ENCODE data around the gene SLC51B. TPM values are rescaled to one million over a fixed set of nuclear protein-coding genes. Genes with fewer than 3 reads are reported as not detected.

Gene SLC51B
- polyA plus RNA-seq, 3 donors: not detected

DNA sequence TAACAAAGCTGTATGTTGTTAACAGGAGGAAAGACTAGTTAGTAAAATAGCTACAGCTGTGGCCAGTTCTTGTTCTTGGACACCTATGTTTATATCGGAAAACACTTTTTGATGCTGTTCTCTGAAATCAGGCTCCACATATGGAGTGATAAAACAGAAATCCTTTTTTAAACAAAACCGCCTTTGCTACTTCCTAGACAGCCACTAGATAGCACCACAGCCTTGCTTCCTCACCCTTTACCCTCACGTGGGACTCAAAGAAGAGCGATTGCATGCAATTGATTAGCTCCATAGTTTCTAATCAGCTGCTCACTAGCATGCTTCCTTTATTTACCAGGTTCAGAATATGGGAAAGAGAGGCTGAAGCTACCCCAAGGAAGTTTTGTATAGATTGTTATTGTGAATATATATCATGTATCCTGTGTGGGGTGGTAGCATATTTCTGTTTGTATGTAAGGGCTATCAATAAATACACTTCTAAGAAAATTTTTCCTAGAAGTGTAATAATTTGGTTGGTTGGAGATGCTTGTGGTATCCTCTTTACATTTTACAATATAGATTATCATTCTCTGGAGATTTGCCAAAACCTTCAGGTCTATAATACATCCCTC is 11.4 kb upstream of the SLC51B start:
- H3K9ac ChIP-seq (ENCODE audit: insufficient read depth, low read length, poor library complexity, severe bottlenecking): no peak overlapping the region
- no peak overlapping the region for H3K27ac ChIP-seq (ENCODE audit: low read depth in 1 of 2, low read length in 2 of 2)
- H3K4me1 ChIP-seq (ENCODE audit: control insufficient read depth in 1 of 2, insufficient read depth in 2 of 2, low read length in 2 of 2): peaks cover 10 to 12% of the 10 kb centered on the region in 2 donors
- H4K20me1 ChIP-seq (ENCODE audit: insufficient read depth, low read length): no peaks in the 10 kb centered on the region
- no peak overlapping the region for H3K4me3 Mint-ChIP-seq
- no peak overlapping the region for H3K27ac Mint-ChIP-seq
- H3K36me3 Mint-ChIP-seq: no peaks in the 10 kb centered on the region
- H3K27me3 Mint-ChIP-seq (ENCODE audit: low read depth in 3 of 3): peaks cover 8 to 16% (median 10%) of the 10 kb centered on the region in 3 donors
- H3K9me3 ChIP-seq (replicated peaks in 1 of 2; ENCODE audit: control insufficient read depth in 1 of 2, insufficient read depth in 1 of 2, low read length in 2 of 2): no peaks in the 10 kb centered on the region
- H3K4me3 ChIP-seq (replicated peaks in 1 of 3; ENCODE audit: low read depth in 2 of 3, low read length in 3 of 3): no peak overlapping the region
- WGBS (ENCODE audit: insufficient coverage): 0% methylated on average over 1 of the region's 4 CpGs
- H3K9me3 Mint-ChIP-seq: no peaks in the 10 kb centered on the region
- TF ChIP-seq, protein P1, sequence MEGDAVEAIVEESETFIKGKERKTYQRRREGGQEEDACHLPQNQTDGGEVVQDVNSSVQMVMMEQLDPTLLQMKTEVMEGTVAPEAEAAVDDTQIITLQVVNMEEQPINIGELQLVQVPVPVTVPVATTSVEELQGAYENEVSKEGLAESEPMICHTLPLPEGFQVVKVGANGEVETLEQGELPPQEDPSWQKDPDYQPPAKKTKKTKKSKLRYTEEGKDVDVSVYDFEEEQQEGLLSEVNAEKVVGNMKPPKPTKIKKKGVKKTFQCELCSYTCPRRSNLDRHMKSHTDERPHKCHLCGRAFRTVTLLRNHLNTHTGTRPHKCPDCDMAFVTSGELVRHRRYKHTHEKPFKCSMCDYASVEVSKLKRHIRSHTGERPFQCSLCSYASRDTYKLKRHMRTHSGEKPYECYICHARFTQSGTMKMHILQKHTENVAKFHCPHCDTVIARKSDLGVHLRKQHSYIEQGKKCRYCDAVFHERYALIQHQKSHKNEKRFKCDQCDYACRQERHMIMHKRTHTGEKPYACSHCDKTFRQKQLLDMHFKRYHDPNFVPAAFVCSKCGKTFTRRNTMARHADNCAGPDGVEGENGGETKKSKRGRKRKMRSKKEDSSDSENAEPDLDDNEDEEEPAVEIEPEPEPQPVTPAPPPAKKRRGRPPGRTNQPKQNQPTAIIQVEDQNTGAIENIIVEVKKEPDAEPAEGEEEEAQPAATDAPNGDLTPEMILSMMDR (IDR thresholded peaks at IDR 0.05): no peak
- peaks cover 13% of the 10 kb centered on the region for H3K4me1 Mint-ChIP-seq
- H2AFZ ChIP-seq (ENCODE audit: insufficient read depth, low read depth, low read length, poor library complexity, severe bottlenecking): peak overlapping the region; percentile 60
- peaks cover 0 to 9% of the 10 kb centered on the region in 2 donors for H3K27me3 ChIP-seq (ENCODE audit: control insufficient read depth in 2 of 2, insufficient read depth in 2 of 2, low read length in 2 of 2)
- no peak for DNase-seq
- intact Hi-C loops (cut with micrococcal nuclease): loop anchor here in 1 of 2 donors (10.0 kb wide), 1 partner anchor 261 kb away; the partner anchor contains the start of gene RNU5A-1
- H3K79me2 ChIP-seq (ENCODE audit: insufficient read depth, low read length): peaks cover 7% of the 10 kb centered on the region
- H3K4me2 ChIP-seq (replicated peaks; ENCODE audit: extremely low read depth, low read length, poor library complexity, severe bottlenecking): no peak overlapping the region
- H3K36me3 ChIP-seq (replicated peaks in 1 of 2; ENCODE audit: control insufficient read depth in 1 of 2, insufficient read depth in 2 of 2, low read length in 2 of 2): no peaks in the 10 kb centered on the region

DNA sequence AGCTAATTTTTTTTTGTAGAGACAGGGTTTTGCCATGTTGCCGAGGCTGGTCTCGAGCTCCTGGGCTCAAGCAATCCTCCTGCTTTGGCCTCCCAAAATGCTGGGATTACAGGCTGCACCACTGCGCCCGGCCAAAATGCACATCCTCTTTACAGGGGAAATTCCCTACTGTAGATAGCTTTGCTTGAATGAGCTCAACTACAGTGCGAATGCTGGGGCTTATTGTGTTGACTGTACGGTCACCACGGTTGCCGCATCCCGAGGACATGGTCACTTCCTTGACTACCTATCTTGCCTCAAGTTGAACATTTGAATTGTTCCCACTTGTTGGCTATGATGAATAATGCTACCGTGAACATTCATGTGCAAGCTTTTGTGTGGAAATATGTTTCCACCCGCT is 10.5 kb upstream of the SLC51B start:
- peaks cover 11% of the 10 kb centered on the region for H3K4me1 Mint-ChIP-seq
- no peak overlapping the region for H3K27ac Mint-ChIP-seq
- H3K4me3 Mint-ChIP-seq: no peak overlapping the region

More for the DNA sequence above, 10.5 kb upstream of the SLC51B start:
- no peaks in the 10 kb centered on the region for H3K36me3 ChIP-seq (replicated peaks in 1 of 2; ENCODE audit: control insufficient read depth in 1 of 2, insufficient read depth in 2 of 2, low read length in 2 of 2)
- 92% methylated on average over 4 of the region's 11 CpGs for WGBS (ENCODE audit: insufficient coverage)
- DNase-seq: no peak
- H3K9me3 Mint-ChIP-seq: no peaks in the 10 kb centered on the region
- H3K36me3 Mint-ChIP-seq: no peaks in the 10 kb centered on the region
- no peak overlapping the region for H3K4me2 ChIP-seq (replicated peaks; ENCODE audit: extremely low read depth, low read length, poor library complexity, severe bottlenecking)
- no peak overlapping the region for H3K27ac ChIP-seq (ENCODE audit: low read depth in 1 of 2, low read length in 2 of 2)
- H3K4me1 ChIP-seq (ENCODE audit: control insufficient read depth in 1 of 2, insufficient read depth in 2 of 2, low read length in 2 of 2): peaks cover 7 to 10% of the 10 kb centered on the region in 2 donors
- peaks cover 0 to 9% of the 10 kb centered on the region in 2 donors for H3K27me3 ChIP-seq (ENCODE audit: control insufficient read depth in 2 of 2, insufficient read depth in 2 of 2, low read length in 2 of 2)
- H4K20me1 ChIP-seq (ENCODE audit: insufficient read depth, low read length): no peaks in the 10 kb centered on the region
- H2AFZ ChIP-seq (ENCODE audit: insufficient read depth, low read depth, low read length, poor library complexity, severe bottlenecking): no peak overlapping the region
- peaks cover 8 to 16% (median 10%) of the 10 kb centered on the region in 3 donors for H3K27me3 Mint-ChIP-seq (ENCODE audit: low read depth in 3 of 3)
- intact Hi-C loops (cut with micrococcal nuclease): loop anchor here in 1 of 2 donors (10.0 kb wide), 1 partner anchor 260 kb away; the partner anchor contains the start of gene RNU5A-1
- no peaks in the 10 kb centered on the region for H3K9me3 ChIP-seq (replicated peaks in 1 of 2; ENCODE audit: control insufficient read depth in 1 of 2, insufficient read depth in 1 of 2, low read length in 2 of 2)
- TF ChIP-seq, protein P1 (IDR thresholded peaks at IDR 0.05): no peak
- no peak overlapping the region for H3K4me3 ChIP-seq (replicated peaks in 1 of 3; ENCODE audit: low read depth in 2 of 3, low read length in 3 of 3)
- H3K79me2 ChIP-seq (ENCODE audit: insufficient read depth, low read length): no peaks in the 10 kb centered on the region
- no peak overlapping the region for H3K9ac ChIP-seq (ENCODE audit: insufficient read depth, low read length, poor library complexity, severe bottlenecking)
